HCT116 (cell line): ENCODE measurements around the gene TULP3.

Experiments
- CEBPB ChIP-seq: IDR thresholded peaks from 2 replicates; pipeline ENCODE4 v1.6.1; 2012; ENCODE audit warnings: low read depth
- CTCF ChIP-seq, 3 experiments: fragments of 200-600 bp in 1 of 3; sonication (generic) in 1 of 3; IDR thresholded peaks in 2 of 3; conservative IDR thresholded peaks in 1 of 3; 2 replicates each; pipeline ENCODE4 v1.5.1; 2012 to 2017; ENCODE audit warnings: low read depth in 2 of 3, low read length in 2 of 3, antibody characterized with exemption in 1 of 3, borderline replicate concordance in 1 of 3, control low read depth in 1 of 3, mild to moderate bottlenecking in 1 of 3, mixed read lengths in 1 of 3, mixed run types in 1 of 3, moderate library complexity in 1 of 3; ENCODE audit not compliant: insufficient read depth in 1 of 3
- ELF1 ChIP-seq: IDR thresholded peaks from 2 replicates; pipeline ENCODE4 v1.6.1; 2012; ENCODE audit warnings: low read depth, borderline replicate concordance
- EZH2 ChIP-seq: fragments of 200-600 bp; sonication (generic); IDR thresholded peaks from 2 replicates; pipeline ENCODE4 v1.6.1; 2017; ENCODE audit warnings: antibody characterized with exemption, mixed run types
- EZH2phosphoT487 ChIP-seq: fragments of 200-600 bp; IDR thresholded peaks from 2 replicates; pipeline ENCODE4 v1.6.1; 2018; ENCODE audit warnings: antibody characterized with exemption, borderline replicate concordance
- JUND ChIP-seq: IDR thresholded peaks from 2 replicates; pipeline ENCODE4 v1.6.1; 2012
- MAX ChIP-seq: IDR thresholded peaks from 2 replicates; pipeline ENCODE4 v1.6.1; 2012
- POLR2A ChIP-seq: IDR thresholded peaks from 2 replicates; pipeline ENCODE4 v1.7.0; 2011; ENCODE audit warnings: borderline replicate concordance; ENCODE audit not compliant: insufficient read depth, insufficient read length; ENCODE audit errors: extremely low read depth
- POLR2AphosphoS5 ChIP-seq: IDR thresholded peaks from 2 replicates; pipeline ENCODE4 v1.6.1; 2011; ENCODE audit warnings: mild to moderate bottlenecking, low read depth, low read length, moderate library complexity
- REST ChIP-seq: IDR thresholded peaks from 2 replicates; pipeline ENCODE4 v1.6.1; 2012; ENCODE audit warnings: low read depth
- SIN3A ChIP-seq: IDR thresholded peaks from 2 replicates; pipeline ENCODE4 v1.6.1; 2012; ENCODE audit warnings: low read depth
- SP1 ChIP-seq: IDR thresholded peaks from 2 replicates; pipeline ENCODE4 v1.6.1; 2012; ENCODE audit warnings: low read depth
- YY1 ChIP-seq: IDR thresholded peaks from 2 replicates; pipeline ENCODE4 v1.6.1; 2011; ENCODE audit warnings: low read length, low read depth, moderate library complexity, mild to moderate bottlenecking; ENCODE audit not compliant: insufficient replicate concordance; ENCODE audit errors: extremely low read depth
- ZNF274 ChIP-seq: fragments of 200-500 bp; sonication (Bioruptor generic); IDR thresholded peaks from 2 replicates; pipeline ENCODE4 v1.6.1; 2014; ENCODE audit warnings: mild to moderate bottlenecking, low read depth, low read length, inconsistent platforms

GRCh38 chr12:2967651-2968050, 77.0 kb downstream of the TULP3 start:
- no peak for TF ChIP-seq ELF1
- no peak for TF ChIP-seq CTCF (IDR thresholded peaks at IDR 0.05 in 2 of 3, conservative IDR thresholded peaks at IDR 0.05 in 1 of 3; ENCODE audit: borderline replicate concordance in 1 of 3, insufficient read depth in 1 of 3, low read depth in 2 of 3, low read length in 2 of 3)
- TF ChIP-seq YY1 = no peak
- TF ChIP-seq POLR2A = no peak
- TF ChIP-seq JUND = no peak
- TF ChIP-seq ZNF274 = no peak
- TF ChIP-seq EZH2 = no peak
- no peak for TF ChIP-seq EZH2phosphoT487
- no peak for TF ChIP-seq SP1
- TF ChIP-seq SIN3A = no peak
- no peak for TF ChIP-seq POLR2AphosphoS5
- no peak for TF ChIP-seq MAX
- TF ChIP-seq CEBPB = no peak
- TF ChIP-seq REST = no peak
